HEK293T (cell line): Measurements from ENCODE around the gene DDOST.

Experiments used
- BHLHE40 ChIP-seq: fragments of 450-650 bp; IDR thresholded peaks from 2 replicates; pipeline ENCODE4 v1.6.1; 2016; ENCODE audit warnings: mild to moderate bottlenecking, moderate library complexity, borderline replicate concordance
- FOXK2 ChIP-seq: fragments of 450-650 bp; IDR thresholded peaks from 2 replicates; pipeline ENCODE4 v1.6.1; 2016; ENCODE audit warnings: mild to moderate bottlenecking
- FOXM1 ChIP-seq: fragments of 450-650 bp; IDR thresholded peaks from 2 replicates; pipeline ENCODE4 v1.6.1; 2017; ENCODE audit warnings: mild to moderate bottlenecking, borderline replicate concordance
- L3MBTL2 ChIP-seq: fragments of 450-650 bp; conservative IDR thresholded peaks from 2 replicates; pipeline ENCODE4 v1.6.1; 2016; ENCODE audit warnings: mild to moderate bottlenecking
- NFRKB ChIP-seq: fragments of 450-650 bp; IDR thresholded peaks from 2 replicates; pipeline ENCODE4 v1.6.1; 2016; ENCODE audit warnings: mild to moderate bottlenecking, moderate library complexity
- SUZ12 ChIP-seq: fragments of 450-650 bp; IDR thresholded peaks from 2 replicates; pipeline ENCODE4 v1.6.1; 2016; ENCODE audit warnings: mild to moderate bottlenecking
- ZNF384 ChIP-seq: fragments of 450-650 bp; IDR thresholded peaks from 2 replicates; pipeline ENCODE4 v1.6.1; 2016
- TF ChIP-seq, protein P1 (sequence below): fragments of 450-650 bp; IDR thresholded peaks from 2 replicates; pipeline ENCODE4 v1.6.1; 2016

DNA sequence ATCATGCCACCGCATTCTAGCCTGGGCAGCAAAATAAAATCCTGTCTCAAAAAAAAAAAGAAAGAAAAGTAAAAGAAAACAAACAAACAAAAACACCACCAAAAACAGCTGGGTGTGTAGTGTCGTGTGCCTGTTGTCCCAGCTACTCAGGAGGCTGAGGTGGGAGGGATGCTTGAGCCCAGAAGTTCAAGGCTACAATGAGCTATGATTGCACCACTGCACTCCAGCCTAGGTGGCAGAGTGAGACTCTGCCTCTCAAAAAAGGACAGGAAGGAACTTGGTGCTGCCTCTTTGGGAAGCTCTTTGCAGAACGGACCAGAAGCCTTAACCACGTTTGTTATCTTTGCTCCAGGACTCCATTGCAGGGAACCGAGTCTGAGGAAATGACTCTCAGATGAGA is 45.7 kb upstream of the DDOST start:
- no peak for TF ChIP-seq FOXM1
- no peak for TF ChIP-seq FOXK2
- no peak for TF ChIP-seq NFRKB
- no peak for TF ChIP-seq ZNF384
- TF ChIP-seq, protein P1, sequence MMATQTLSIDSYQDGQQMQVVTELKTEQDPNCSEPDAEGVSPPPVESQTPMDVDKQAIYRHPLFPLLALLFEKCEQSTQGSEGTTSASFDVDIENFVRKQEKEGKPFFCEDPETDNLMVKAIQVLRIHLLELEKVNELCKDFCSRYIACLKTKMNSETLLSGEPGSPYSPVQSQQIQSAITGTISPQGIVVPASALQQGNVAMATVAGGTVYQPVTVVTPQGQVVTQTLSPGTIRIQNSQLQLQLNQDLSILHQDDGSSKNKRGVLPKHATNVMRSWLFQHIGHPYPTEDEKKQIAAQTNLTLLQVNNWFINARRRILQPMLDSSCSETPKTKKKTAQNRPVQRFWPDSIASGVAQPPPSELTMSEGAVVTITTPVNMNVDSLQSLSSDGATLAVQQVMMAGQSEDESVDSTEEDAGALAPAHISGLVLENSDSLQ, result no peak
- TF ChIP-seq SUZ12, result no peak
- TF ChIP-seq L3MBTL2, result no peak
- no peak for TF ChIP-seq BHLHE40
